Naive thymus-derived CD4-positive, alpha-beta T cell (primary cell): ENCODE data around the gene ASCL5. TPM values are rescaled to one million over a fixed set of nuclear protein-coding genes. Genes with fewer than 3 reads are reported as not detected.
A peak's percentile ranks its signal among the peaks of the same experiment; 100 is the strongest.

Source experiments
- ATAC-seq: fragments of 150-1000 bp; cut with Tn5 transposase; 2 replicates; pipeline ENCODE4 v1.10.0; 2021; ENCODE audit warnings: mild to moderate bottlenecking, moderate library complexity
- CTCF ChIA-PET: fragments of 350-600 bp; sonication (Branson Sonifier 250); formaldehyde crosslinking; loops from one replicate; lab custom pipeline; 2021; ENCODE audit warnings: antibody characterized with exemption; lab: Charles Lee
- POLR2A ChIA-PET: fragments of 350-600 bp; sonication (Branson Sonifier 250); formaldehyde crosslinking; loops from one replicate; lab custom pipeline; 2021; ENCODE audit warnings: antibody characterized with exemption, inconsistent platforms; lab: Charles Lee
- DNase-seq, 9 donors: peaks; one replicate each; pipeline versions ENCODE4 v3.0.0 to v3.0.0-alpha.2; 2020 to 2022; ENCODE audit warnings: mixed read lengths in 1 of 9
- H3K27ac ChIP-seq: one replicate; pipeline ENCODE4 v1.7.0; 2013; ENCODE audit warnings: mild to moderate bottlenecking, low read depth, low read length, moderate library complexity
- H3K27me3 ChIP-seq, 2 donors: one replicate each; pipeline ENCODE4 v1.7.0; 2013; ENCODE audit warnings: low read length in 2 of 2, mild to moderate bottlenecking in 2 of 2, moderate library complexity in 2 of 2; ENCODE audit not compliant: control insufficient read depth in 2 of 2, insufficient read depth in 2 of 2
- H3K36me3 ChIP-seq, 3 experiments: 1 replicate in 2 of 3; 2 replicates in 1 of 3; pipeline ENCODE4 v1.7.0; 2013; ENCODE audit warnings: low read length in 3 of 3, mild to moderate bottlenecking in 3 of 3, moderate library complexity in 1 of 3; ENCODE audit not compliant: insufficient read depth in 3 of 3, control insufficient read depth in 2 of 3
- H3K4me1 ChIP-seq, 2 donors: one replicate each; pipeline ENCODE4 v1.7.0; 2013; ENCODE audit warnings: low read length in 2 of 2, mild to moderate bottlenecking in 2 of 2, moderate library complexity in 1 of 2; ENCODE audit not compliant: control insufficient read depth in 2 of 2, insufficient read depth in 2 of 2
- H3K4me3 ChIP-seq: 2 replicates; pipeline ENCODE4 v1.7.0; 2013; ENCODE audit warnings: mild to moderate bottlenecking, low read length
- H3K9me3 ChIP-seq, 3 experiments: 1 replicate in 2 of 3; 2 replicates in 1 of 3; pipeline ENCODE4 v1.7.0; 2013; ENCODE audit warnings: low read length in 3 of 3; ENCODE audit not compliant: control insufficient read depth in 2 of 3
- H3K27ac Mint-ChIP-seq, 9 donors: one replicate each; pipeline ENCODE4 v1.8.0; 2020 to 2022; ENCODE audit warnings: mixed read lengths in 9 of 9, mild to moderate bottlenecking in 8 of 9, moderate library complexity in 5 of 9, inconsistent platforms in 2 of 9
- H3K27me3 Mint-ChIP-seq, 5 donors: one replicate each; pipeline ENCODE4 v1.8.0; 2021 to 2022; ENCODE audit warnings: mixed read lengths in 5 of 5, mild to moderate bottlenecking in 1 of 5
- H3K36me3 Mint-ChIP-seq, 5 donors: one replicate each; pipeline ENCODE4 v1.8.0; 2020 to 2022; ENCODE audit warnings: mixed read lengths in 5 of 5, mild to moderate bottlenecking in 3 of 5, inconsistent platforms in 1 of 5
- H3K4me1 Mint-ChIP-seq, 7 donors: one replicate each; pipeline ENCODE4 v1.8.0; 2020 to 2022; ENCODE audit warnings: mixed read lengths in 7 of 7, mild to moderate bottlenecking in 3 of 7, inconsistent platforms in 1 of 7
- H3K4me3 Mint-ChIP-seq, 10 donors: one replicate each; pipeline ENCODE4 v1.8.0; 2020 to 2022; ENCODE audit warnings: mild to moderate bottlenecking in 10 of 10, mixed read lengths in 10 of 10, moderate library complexity in 6 of 10, inconsistent platforms in 2 of 10
- H3K9me3 Mint-ChIP-seq, 11 donors: one replicate each; pipeline ENCODE4 v1.8.0; 2020 to 2022; ENCODE audit warnings: mixed read lengths in 11 of 11, mild to moderate bottlenecking in 4 of 11, inconsistent platforms in 1 of 11, moderate library complexity in 1 of 11
- intact Hi-C, 2 donors: fragments of 100-400 bp; cut with micrococcal nuclease; formaldehyde crosslinking; loops; one replicate each; pipeline ENCODE4 v1.15.1; 2023
- polyA plus RNA-seq, 2 donors: library from polyadenylated mRNA; unstranded; fragments of 300-500 nt; fragmentation: Illumina TruSeq; gene quantifications; one replicate each; pipeline ENCODE4 v1.2.3, GENCODE V29; 2021
- total RNA-seq, 6 experiments: library from RNA in 5 of 6; stranded (reverse) in 5 of 6; gene quantifications; 1 replicate in 5 of 6; 2 replicates in 1 of 6; pipeline ENCODE4 v1.2.3 and lab custom pipeline; 2021 to 2026

ASCL5 gene
- total and polyA plus RNA-seq, 7 experiments from 2014 or later = 0.08 to 0.56 (median 0.21) TPM; not detected in 3

DNA sequence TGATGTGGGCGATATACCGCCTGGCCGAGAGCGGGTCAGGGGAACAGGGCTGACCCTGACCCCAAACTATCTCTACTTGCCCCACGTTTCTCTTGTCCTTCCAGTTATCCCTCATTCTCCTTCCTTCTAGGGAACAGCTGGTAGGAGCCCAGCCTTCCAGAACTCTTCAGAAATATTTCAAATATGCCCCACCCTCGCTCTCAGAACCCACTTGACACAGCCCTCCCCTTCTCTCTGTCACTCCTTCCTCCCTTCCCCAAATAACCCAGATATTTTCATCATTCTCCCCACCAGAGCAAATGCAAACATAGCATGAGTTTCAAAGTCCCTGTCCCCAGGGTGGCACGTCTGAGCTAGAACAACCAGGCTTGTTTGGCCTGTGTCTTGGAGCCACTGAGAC lies 15.8 kb downstream of the ASCL5 start:
- peaks cover 0 to 2% (median 0%) of the 10 kb centered on the region in 11 donors for H3K9me3 Mint-ChIP-seq
- peaks cover 0 to 28% (median 0%) of the 10 kb centered on the region in 5 donors for H3K27me3 Mint-ChIP-seq
- ChIA-PET CTCF (no interaction called here), POLR2A (no interaction called here)
- Histone ChIP-seq H3K4me1 (peaks cover 0 to 7% of the 10 kb centered on the region in 2 donors), H3K27me3 (no peaks in the 10 kb centered on the region), H3K36me3 (peaks cover 0 to 4% (median 0%) of the 10 kb centered on the region in 3 experiments), H3K4me3 (no peak overlapping the region), H3K9me3 (no peaks in the 10 kb centered on the region), H3K27ac (no peak overlapping the region)
- H3K4me1 Mint-ChIP-seq = peaks cover 1 to 19% (median 10%) of the 10 kb centered on the region in 7 donors
- no peak for DNase-seq
- ATAC-seq = no peak
- H3K4me3 Mint-ChIP-seq = no peak overlapping the region
- intact Hi-C loops = no loop called here
- no peaks in the 10 kb centered on the region for H3K36me3 Mint-ChIP-seq
- H3K27ac Mint-ChIP-seq = peak overlapping the region in 2 of 9 donors; percentile 15 to 48

DNA sequence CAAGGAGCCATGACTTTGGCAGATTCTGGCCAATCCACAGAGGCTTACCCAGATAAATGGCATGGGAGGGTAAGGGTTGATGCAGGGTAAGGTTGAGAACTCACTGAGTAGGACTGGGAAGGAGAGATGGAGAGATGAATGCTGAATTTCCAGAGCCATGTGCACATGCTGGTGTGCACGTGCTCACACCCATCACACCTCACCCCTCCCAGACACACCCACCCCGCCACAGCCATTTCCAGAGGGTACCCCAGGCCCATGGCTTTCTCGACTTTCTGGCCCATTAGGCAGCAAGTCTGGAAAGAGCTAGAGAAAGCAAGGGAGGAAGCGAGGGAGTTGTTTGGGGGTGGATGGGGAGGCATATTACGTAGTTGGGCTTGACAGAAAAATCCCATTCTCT lies 16.4 kb downstream of the ASCL5 start:
- H3K27ac Mint-ChIP-seq = peak overlapping the region in 2 of 9 donors; percentile 15 to 65
- intact Hi-C loops = no loop called here
- peaks cover 0 to 2% (median 0%) of the 10 kb centered on the region in 11 donors for H3K9me3 Mint-ChIP-seq
- H3K27ac ChIP-seq = no peak overlapping the region
- no peaks in the 10 kb centered on the region for H3K36me3 Mint-ChIP-seq
- H3K4me1 Mint-ChIP-seq = peaks cover under 1 to 14% (median 7%) of the 10 kb centered on the region in 7 donors
- no peak for ATAC-seq
- H3K4me3 Mint-ChIP-seq = no peak overlapping the region
- peaks cover 0 to 24% (median 0%) of the 10 kb centered on the region in 5 donors for H3K27me3 Mint-ChIP-seq
- peaks cover 0 to 4% (median 0%) of the 10 kb centered on the region in 3 experiments for H3K36me3 ChIP-seq
- no peaks in the 10 kb centered on the region for H3K9me3 ChIP-seq
- DNase-seq = no peak
- peaks cover 0 to 5% of the 10 kb centered on the region in 2 donors for H3K4me1 ChIP-seq
- ChIA-PET CTCF (no interaction called here), POLR2A (no interaction called here)
- H3K27me3 ChIP-seq = no peaks in the 10 kb centered on the region
- H3K4me3 ChIP-seq = no peak overlapping the region

DNA sequence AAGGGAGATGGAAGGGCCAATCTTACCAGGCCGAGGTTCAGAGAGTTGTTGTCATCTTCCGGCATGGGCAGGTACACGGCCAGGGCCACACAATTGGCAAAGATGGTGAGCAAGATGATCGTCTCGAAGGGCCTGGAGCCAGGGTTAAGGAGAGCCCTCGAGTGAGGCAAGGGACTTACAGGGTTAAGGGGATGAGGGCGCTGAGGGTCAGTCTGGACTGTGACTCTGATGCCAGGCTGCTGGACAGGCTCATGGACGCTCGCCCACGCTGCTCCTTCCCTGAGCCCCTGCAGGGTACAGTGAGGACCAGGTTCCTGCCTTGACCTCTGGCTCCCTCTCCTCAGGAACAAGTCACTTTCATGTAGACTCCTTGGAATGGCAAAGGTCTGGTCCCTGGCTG lies 16.8 kb downstream of the ASCL5 start:
- peaks cover 0 to 4% (median 0%) of the 10 kb centered on the region in 3 experiments for H3K36me3 ChIP-seq
- peaks cover 0 to 11% (median 7%) of the 10 kb centered on the region in 7 donors for H3K4me1 Mint-ChIP-seq
- peaks cover 0 to under 1% of the 10 kb centered on the region in 2 donors for H3K4me1 ChIP-seq
- H3K9me3 ChIP-seq = no peaks in the 10 kb centered on the region
- ATAC-seq (no peak), DNase-seq (no peak)
- no peak overlapping the region for H3K4me3 ChIP-seq
- no peak overlapping the region for H3K4me3 Mint-ChIP-seq
- H3K27me3 ChIP-seq = no peaks in the 10 kb centered on the region
- H3K27ac ChIP-seq = no peak overlapping the region
- no peak overlapping the region for H3K27ac Mint-ChIP-seq
- H3K9me3 Mint-ChIP-seq = peaks cover 0 to 2% (median 0%) of the 10 kb centered on the region in 11 donors
- ChIA-PET POLR2A (interaction anchor here (0.9 kb wide), 1 partner anchor 9 kb away, joined by 3 read pairs; no protein-coding TSS in a partner anchor), CTCF (no interaction called here)
- H3K36me3 Mint-ChIP-seq = no peaks in the 10 kb centered on the region
- peaks cover 0 to 20% (median 0%) of the 10 kb centered on the region in 5 donors for H3K27me3 Mint-ChIP-seq
- intact Hi-C loops = no loop called here

DNA sequence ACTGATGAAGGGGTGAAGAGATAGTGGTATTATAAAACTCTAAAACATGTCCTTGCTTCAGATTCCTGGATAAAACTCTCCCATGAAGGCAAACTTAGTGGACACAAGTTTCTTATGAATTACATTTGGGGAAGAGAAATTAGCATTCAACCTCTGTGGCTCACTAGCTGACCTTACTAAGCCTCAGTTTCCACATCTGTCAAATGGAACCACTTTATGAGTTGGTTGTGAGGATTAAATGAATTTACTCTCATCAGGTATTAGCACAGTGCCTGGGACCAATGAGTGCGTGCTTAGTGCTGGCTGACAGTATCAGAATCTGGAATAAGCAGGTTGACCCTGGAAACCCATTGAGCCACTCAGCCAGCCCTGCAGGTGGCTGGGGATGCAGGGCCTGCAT lies 17.3 kb downstream of the ASCL5 start:
- Histone ChIP-seq H3K27ac (no peak overlapping the region), H3K9me3 (no peaks in the 10 kb centered on the region), H3K4me3 (no peak overlapping the region), H3K27me3 (no peaks in the 10 kb centered on the region), H3K36me3 (peaks cover 0 to 4% (median 0%) of the 10 kb centered on the region in 3 experiments), H3K4me1 (no peaks in the 10 kb centered on the region)
- ChIA-PET POLR2A (interaction anchor here (0.9 kb wide), 1 partner anchor 10 kb away, joined by 3 read pairs; no protein-coding TSS in a partner anchor), CTCF (no interaction called here)
- no peaks in the 10 kb centered on the region for H3K36me3 Mint-ChIP-seq
- H3K9me3 Mint-ChIP-seq = peaks cover 0 to 2% (median 0%) of the 10 kb centered on the region in 11 donors
- peaks cover 0 to 8% (median 4%) of the 10 kb centered on the region in 7 donors for H3K4me1 Mint-ChIP-seq
- intact Hi-C loops = no loop called here
- H3K27me3 Mint-ChIP-seq = peaks cover 0 to 18% (median 0%) of the 10 kb centered on the region in 5 donors
- no peak overlapping the region for H3K4me3 Mint-ChIP-seq
- DNase-seq (no peak), ATAC-seq (no peak)
- H3K27ac Mint-ChIP-seq = no peak overlapping the region

DNA sequence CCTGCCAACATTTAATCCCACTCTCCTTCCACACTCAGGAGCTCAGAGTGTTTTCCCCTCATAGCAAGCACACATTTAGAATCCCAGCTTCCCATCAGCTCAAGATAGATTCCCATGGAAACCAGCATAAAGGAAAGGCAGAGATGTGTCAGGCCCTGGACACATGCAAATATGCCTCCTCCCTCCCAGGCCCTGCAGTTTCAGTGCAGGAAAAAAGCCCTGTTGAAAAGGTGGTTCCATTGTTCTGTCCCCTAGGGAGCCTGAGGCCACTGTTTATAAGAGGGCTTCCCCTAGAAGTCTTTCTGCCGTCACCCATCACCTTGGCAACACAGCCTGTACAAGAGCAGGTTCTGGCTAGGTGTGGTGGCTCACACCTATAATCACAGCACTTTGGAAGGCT lies 18.4 kb downstream of the ASCL5 start:
- H3K36me3 Mint-ChIP-seq = no peaks in the 10 kb centered on the region
- peaks cover 0 to 11% (median 0%) of the 10 kb centered on the region in 5 donors for H3K27me3 Mint-ChIP-seq
- no peaks in the 10 kb centered on the region for H3K4me1 Mint-ChIP-seq
- no peak for ATAC-seq
- no peak for DNase-seq
- ChIA-PET CTCF (interaction anchor here (0.6 kb wide), 1 partner anchor 63 kb away, joined by 3 read pairs; no protein-coding TSS in a partner anchor), POLR2A (no interaction called here)
- Histone ChIP-seq H3K36me3 (no peaks in the 10 kb centered on the region), H3K9me3 (no peaks in the 10 kb centered on the region), H3K27ac (no peak overlapping the region), H3K4me3 (no peak overlapping the region), H3K4me1 (no peaks in the 10 kb centered on the region), H3K27me3 (no peaks in the 10 kb centered on the region)
- peak overlapping the region in 1 of 9 donors; percentile 36 for H3K27ac Mint-ChIP-seq
- intact Hi-C loops = no loop called here
- no peak overlapping the region for H3K4me3 Mint-ChIP-seq
- H3K9me3 Mint-ChIP-seq = peaks cover 0 to 2% (median 0%) of the 10 kb centered on the region in 11 donors

DNA sequence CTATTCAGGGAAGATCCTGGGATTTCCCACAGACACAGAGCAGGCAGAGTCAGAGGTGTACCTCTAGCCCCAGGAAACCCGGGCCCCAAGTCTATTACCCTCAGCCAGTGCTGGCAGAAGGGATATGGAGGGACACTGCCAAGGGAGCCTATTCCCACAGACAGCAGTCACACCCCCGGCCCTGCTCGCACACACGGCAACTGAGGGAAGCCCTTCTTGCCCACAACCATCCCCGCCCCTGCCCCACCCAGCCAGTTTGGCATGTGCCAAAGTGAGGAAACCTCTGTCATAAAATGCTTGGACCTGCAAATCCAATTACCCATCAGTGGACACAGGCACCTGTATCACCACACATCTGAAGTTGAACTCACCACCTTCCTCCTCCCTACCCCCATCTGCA lies 21.3 kb downstream of the ASCL5 start:
- Mint-ChIP-seq H3K9me3 (peaks cover 0 to under 1% (median 0%) of the 10 kb centered on the region in 11 donors), H3K4me3 (no peak overlapping the region), H3K27ac (no peak overlapping the region), H3K4me1 (no peaks in the 10 kb centered on the region), H3K27me3 (peaks cover 0 to 3% (median 0%) of the 10 kb centered on the region in 5 donors), H3K36me3 (no peaks in the 10 kb centered on the region)
- POLR2A ChIA-PET = no interaction called here
- Histone ChIP-seq H3K36me3 (no peaks in the 10 kb centered on the region), H3K9me3 (no peaks in the 10 kb centered on the region), H3K4me1 (no peaks in the 10 kb centered on the region), H3K4me3 (no peak overlapping the region), H3K27ac (no peak overlapping the region), H3K27me3 (no peaks in the 10 kb centered on the region)
- intact Hi-C loops = no loop called here
- DNase-seq (no peak), ATAC-seq (no peak)
- CTCF ChIA-PET = no interaction called here

DNA sequence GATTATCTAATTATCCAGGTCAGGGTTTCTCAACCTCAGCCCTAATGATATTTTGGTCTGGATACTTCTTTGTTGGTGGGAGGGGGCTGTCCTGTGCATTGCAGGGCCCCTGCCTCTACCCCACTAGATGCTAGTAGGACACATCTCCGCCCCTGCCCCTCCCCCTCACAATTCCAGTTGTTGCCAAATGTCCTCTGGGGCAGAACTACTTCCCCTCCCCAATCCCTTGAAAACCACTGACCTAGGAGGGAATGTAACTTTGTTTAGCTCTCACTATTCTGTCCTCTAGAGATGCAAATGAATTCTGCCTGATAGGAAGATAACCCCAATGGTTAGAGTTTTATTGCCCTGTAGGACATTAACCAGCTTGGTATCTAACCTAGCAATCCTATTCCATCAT lies 22.8 kb downstream of the ASCL5 start:
- Mint-ChIP-seq H3K27me3 (peaks cover 0 to 3% (median 0%) of the 10 kb centered on the region in 5 donors), H3K27ac (no peak overlapping the region), H3K9me3 (no peaks in the 10 kb centered on the region), H3K36me3 (no peaks in the 10 kb centered on the region), H3K4me3 (no peak overlapping the region), H3K4me1 (no peaks in the 10 kb centered on the region)
- no peaks in the 10 kb centered on the region for H3K36me3 ChIP-seq
- no peak overlapping the region for H3K4me3 ChIP-seq
- no peaks in the 10 kb centered on the region for H3K4me1 ChIP-seq
- DNase-seq (no peak), ATAC-seq (no peak)
- ChIA-PET CTCF (interaction anchor here (0.7 kb wide), 1 partner anchor 10 kb away, joined by 3 read pairs; no protein-coding TSS in a partner anchor), POLR2A (no interaction called here)
- H3K27ac ChIP-seq = no peak overlapping the region
- H3K27me3 ChIP-seq = no peaks in the 10 kb centered on the region
- H3K9me3 ChIP-seq = no peaks in the 10 kb centered on the region
- intact Hi-C loops = no loop called here
